ENCODE data around the gene SERPINA3.

The SERPINA3 gene

DNA sequence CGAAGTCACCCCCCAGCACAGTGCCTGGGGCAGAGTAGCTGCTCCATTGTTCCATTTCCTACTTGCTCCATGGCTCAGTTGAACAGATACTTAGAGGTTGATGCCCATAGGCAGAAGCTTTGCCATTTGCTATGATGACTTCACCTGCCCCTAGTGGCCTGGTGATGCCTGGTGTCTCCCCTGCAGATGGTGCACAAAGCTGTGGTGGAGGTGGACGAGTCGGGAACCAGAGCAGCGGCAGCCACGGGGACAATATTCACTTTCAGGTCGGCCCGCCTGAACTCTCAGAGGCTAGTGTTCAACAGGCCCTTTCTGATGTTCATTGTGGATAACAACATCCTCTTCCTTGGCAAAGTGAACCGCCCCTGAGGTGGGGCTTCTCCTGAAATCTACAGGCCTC, 20.3 kb upstream of the SERPINA3 start:
- no peak for TF ChIP-seq POLR2AphosphoS5 (IDR thresholded peaks at IDR 0.05; ENCODE audit: low read depth, low read length)
- TF ChIP-seq FOXP2 (optimal IDR thresholded peaks at IDR 0.05; ENCODE audit: borderline replicate concordance, extremely low read depth, extremely low read length, insufficient read depth) = no peak
- TF ChIP-seq SIN3A (IDR thresholded peaks at IDR 0.05; ENCODE audit: borderline replicate concordance, insufficient read depth, low read length) = no peak
- no peak for TF ChIP-seq TAF1 (IDR thresholded peaks at IDR 0.05; ENCODE audit: borderline replicate concordance, insufficient read depth, low read length)
- TF ChIP-seq, protein P1, sequence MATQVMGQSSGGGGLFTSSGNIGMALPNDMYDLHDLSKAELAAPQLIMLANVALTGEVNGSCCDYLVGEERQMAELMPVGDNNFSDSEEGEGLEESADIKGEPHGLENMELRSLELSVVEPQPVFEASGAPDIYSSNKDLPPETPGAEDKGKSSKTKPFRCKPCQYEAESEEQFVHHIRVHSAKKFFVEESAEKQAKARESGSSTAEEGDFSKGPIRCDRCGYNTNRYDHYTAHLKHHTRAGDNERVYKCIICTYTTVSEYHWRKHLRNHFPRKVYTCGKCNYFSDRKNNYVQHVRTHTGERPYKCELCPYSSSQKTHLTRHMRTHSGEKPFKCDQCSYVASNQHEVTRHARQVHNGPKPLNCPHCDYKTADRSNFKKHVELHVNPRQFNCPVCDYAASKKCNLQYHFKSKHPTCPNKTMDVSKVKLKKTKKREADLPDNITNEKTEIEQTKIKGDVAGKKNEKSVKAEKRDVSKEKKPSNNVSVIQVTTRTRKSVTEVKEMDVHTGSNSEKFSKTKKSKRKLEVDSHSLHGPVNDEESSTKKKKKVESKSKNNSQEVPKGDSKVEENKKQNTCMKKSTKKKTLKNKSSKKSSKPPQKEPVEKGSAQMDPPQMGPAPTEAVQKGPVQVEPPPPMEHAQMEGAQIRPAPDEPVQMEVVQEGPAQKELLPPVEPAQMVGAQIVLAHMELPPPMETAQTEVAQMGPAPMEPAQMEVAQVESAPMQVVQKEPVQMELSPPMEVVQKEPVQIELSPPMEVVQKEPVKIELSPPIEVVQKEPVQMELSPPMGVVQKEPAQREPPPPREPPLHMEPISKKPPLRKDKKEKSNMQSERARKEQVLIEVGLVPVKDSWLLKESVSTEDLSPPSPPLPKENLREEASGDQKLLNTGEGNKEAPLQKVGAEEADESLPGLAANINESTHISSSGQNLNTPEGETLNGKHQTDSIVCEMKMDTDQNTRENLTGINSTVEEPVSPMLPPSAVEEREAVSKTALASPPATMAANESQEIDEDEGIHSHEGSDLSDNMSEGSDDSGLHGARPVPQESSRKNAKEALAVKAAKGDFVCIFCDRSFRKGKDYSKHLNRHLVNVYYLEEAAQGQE (IDR thresholded peaks at IDR 0.05; ENCODE audit: insufficient read depth in 1 of 2, low read depth in 2 of 2, low read length in 2 of 2) = no peak

DNA sequence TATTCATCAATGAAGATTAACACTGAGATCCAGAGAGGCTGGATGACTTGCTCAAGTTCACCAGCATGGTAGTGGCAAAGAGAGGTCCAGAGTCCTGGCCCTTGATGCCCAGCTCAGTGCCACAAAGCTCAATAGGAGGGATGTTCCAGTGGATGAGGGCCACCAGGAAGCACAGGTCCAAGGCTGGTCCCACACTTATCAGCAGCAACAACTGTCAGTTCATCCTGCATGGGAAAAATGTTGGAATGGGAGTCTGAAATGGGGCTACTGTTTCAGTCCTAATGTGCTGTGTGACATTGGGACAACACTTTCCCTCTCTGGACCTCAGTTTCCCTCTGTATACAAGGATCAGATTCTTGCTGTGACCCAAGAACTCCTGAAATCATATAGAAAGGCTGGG, 19.7 kb upstream of the SERPINA3 start:
- no peak for TF ChIP-seq SIN3A (IDR thresholded peaks at IDR 0.05; ENCODE audit: borderline replicate concordance, insufficient read depth, low read length)
- TF ChIP-seq POLR2AphosphoS5 (IDR thresholded peaks at IDR 0.05; ENCODE audit: low read depth, low read length) = no peak
- no peak for TF ChIP-seq TAF1 (IDR thresholded peaks at IDR 0.05; ENCODE audit: borderline replicate concordance, insufficient read depth, low read length)

DNA sequence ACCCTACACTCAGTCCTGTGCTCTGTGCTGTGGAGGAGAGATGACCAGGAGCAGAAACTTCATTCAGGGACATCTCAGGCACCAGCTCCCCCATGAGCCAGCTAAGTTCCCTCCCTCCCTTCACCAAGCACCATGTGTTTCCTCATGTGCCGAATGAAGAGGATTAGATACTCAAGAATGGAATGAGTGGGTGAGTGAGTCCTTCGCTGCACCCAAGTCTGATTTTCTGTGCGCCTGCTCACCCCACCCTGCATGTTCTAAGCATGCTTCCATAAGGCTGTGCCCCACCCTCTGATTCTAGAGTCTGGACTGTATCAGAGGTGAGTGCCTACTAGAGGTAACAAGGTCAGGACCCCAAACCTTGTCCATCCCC, 18.8 kb upstream of the SERPINA3 start:
- TF ChIP-seq FOXP2 (optimal IDR thresholded peaks at IDR 0.05; ENCODE audit: borderline replicate concordance, extremely low read depth, extremely low read length, insufficient read depth) (no peak), SIN3A (IDR thresholded peaks at IDR 0.05; ENCODE audit: borderline replicate concordance, insufficient read depth, low read length) (no peak)
- TF ChIP-seq, protein P1 (IDR thresholded peaks at IDR 0.05; ENCODE audit: insufficient read depth in 1 of 2, low read depth in 2 of 2, low read length in 2 of 2) = no peak

DNA sequence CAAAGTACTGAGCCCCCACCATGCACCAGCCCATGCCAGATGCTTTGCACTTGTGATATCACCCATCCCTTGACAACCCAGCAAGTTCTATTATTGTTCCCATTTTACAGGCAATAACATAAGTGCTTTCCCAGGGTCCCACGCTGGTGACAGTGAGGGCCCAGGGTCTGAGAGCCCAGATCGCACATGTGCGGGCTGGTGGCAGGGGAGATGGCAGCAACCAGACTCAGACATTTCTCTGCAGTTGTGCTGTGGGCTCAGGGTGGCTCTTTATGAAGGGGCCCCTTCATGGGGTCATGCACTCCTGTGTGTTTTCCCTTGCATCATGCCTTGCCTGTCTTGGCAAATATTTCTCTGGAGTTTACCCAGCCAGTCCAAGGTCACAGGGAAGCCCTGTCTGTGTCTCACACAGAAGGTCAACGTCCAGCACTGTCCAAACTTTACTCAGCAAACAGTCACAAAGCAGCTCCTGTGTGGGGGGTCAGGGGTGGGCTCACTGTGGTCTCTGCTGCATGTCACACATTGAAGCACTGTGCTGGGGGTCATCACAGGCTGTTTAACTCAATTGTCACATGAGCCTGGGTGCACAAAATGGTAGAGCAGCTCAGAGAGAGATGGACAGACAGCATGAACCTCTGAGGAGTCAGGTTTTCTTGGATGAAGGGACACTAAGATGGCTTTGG, 18.3 kb upstream of the SERPINA3 start:
- TF ChIP-seq TAF1 (IDR thresholded peaks at IDR 0.05; ENCODE audit: borderline replicate concordance, insufficient read depth, low read length) (no peak), POLR2AphosphoS5 (IDR thresholded peaks at IDR 0.05; ENCODE audit: low read depth, low read length) (no peak), SIN3A (IDR thresholded peaks at IDR 0.05; ENCODE audit: borderline replicate concordance, insufficient read depth, low read length) (no peak), FOXP2 (optimal IDR thresholded peaks at IDR 0.05; ENCODE audit: borderline replicate concordance, extremely low read depth, extremely low read length, insufficient read depth) (no peak)
- TF ChIP-seq, protein P1 (IDR thresholded peaks at IDR 0.05; ENCODE audit: insufficient read depth in 1 of 2, low read depth in 2 of 2, low read length in 2 of 2) = no peak

DNA sequence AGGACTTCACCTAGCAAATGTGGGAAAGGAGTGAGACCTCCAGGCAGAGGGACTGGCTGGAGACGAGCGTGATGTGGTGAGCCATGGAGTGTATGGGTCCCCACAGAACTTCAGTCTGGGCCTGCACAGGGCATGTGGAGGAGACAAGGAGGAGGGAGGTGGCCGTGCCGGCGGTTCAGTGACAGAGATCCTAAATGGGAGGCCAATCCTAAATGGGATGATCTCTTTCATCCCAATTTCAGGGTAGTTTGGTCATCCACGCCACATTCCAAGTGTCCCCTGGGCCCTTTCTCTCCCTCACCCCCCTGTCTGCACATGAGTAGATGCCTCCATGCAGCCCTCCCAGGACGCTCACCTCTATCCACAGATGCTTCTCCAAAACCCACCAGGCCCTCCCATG, 17.8 kb upstream of the SERPINA3 start:
- TF ChIP-seq SIN3A (IDR thresholded peaks at IDR 0.05; ENCODE audit: borderline replicate concordance, insufficient read depth, low read length) (no peak), FOXP2 (optimal IDR thresholded peaks at IDR 0.05; ENCODE audit: borderline replicate concordance, extremely low read depth, extremely low read length, insufficient read depth) (no peak), TAF1 (IDR thresholded peaks at IDR 0.05; ENCODE audit: borderline replicate concordance, insufficient read depth, low read length) (no peak), POLR2AphosphoS5 (IDR thresholded peaks at IDR 0.05; ENCODE audit: low read depth, low read length) (no peak)
- TF ChIP-seq, protein P1 (IDR thresholded peaks at IDR 0.05; ENCODE audit: insufficient read depth in 1 of 2, low read depth in 2 of 2, low read length in 2 of 2) = no peak
